Thoracic aorta (tissue), 2 donors: ENCODE data around the gene ADAMTS12. TPM values are rescaled to one million over a fixed set of nuclear protein-coding genes. Genes with fewer than 3 reads are reported as not detected.

Experiments used
- ATAC-seq: fragments of 150-250 bp; one replicate; pipeline ENCODE4 v1.8.0; 2017; ENCODE audit warnings: low read depth; ENCODE audit not compliant: insufficient number of reproducible peaks, low FRiP score
- DNase-seq: peaks from one replicate; pipeline ENCODE4 v3.0.0-alpha.2; 2020; ENCODE audit warnings: low spot score
- H3K27ac ChIP-seq, 2 donors: fragments of 200-600 bp; sonication (generic); 1 replicate in 1 of 2; 2 replicates in 1 of 2; pipeline ENCODE4 v1.5.1; 2016; ENCODE audit warnings: mild to moderate bottlenecking in 2 of 2, moderate library complexity in 2 of 2
- H3K27me3 ChIP-seq: fragments of 200-600 bp; sonication (generic); replicated peaks from 2 replicates; pipeline ENCODE4 v1.6.0; 2016; ENCODE audit warnings: mild to moderate bottlenecking; ENCODE audit not compliant: insufficient read depth
- H3K36me3 ChIP-seq: fragments of 200-600 bp; sonication (generic); one replicate; pipeline ENCODE4 v1.5.1; 2016
- H3K4me1 ChIP-seq, 2 donors: fragments of 200-600 bp; sonication (generic); 1 replicate in 1 of 2; 2 replicates in 1 of 2; pipeline versions ENCODE4 v1.5.1 to v1.6.0; 2016; ENCODE audit warnings: low read depth in 2 of 2, mild to moderate bottlenecking in 1 of 2; ENCODE audit not compliant: control insufficient read depth in 1 of 2
- H3K4me3 ChIP-seq: fragments of 200-600 bp; sonication (generic); 2 replicates; pipeline ENCODE4 v1.5.1; 2016; ENCODE audit warnings: mild to moderate bottlenecking
- H3K9me3 ChIP-seq: fragments of 200-600 bp; sonication (generic); 2 replicates; pipeline ENCODE4 v1.5.1; 2016
- total RNA-seq, 2 donors: library from RNA; depleted of rRNA; stranded (reverse); fragments of >200 nt; gene quantifications; one replicate each; pipeline versions ENCODE4 v1.1.0 to v1.2.3, GENCODE V29; 2016
- TF ChIP-seq, protein P1 (sequence below): fragments of 200-600 bp; sonication (generic); IDR thresholded peaks from one replicate; pipeline ENCODE4 v1.5.1; 2019; ENCODE audit warnings: antibody characterized with exemption

Gene ADAMTS12
- total RNA-seq, 2 donors from 2014 or later = 7.3 to 8.0 TPM

GRCh38 chr5:33691856-33692255 is 199.9 kb downstream of the ADAMTS12 start:
- H3K4me1 ChIP-seq = no peaks in the 10 kb centered on the region

DNA sequence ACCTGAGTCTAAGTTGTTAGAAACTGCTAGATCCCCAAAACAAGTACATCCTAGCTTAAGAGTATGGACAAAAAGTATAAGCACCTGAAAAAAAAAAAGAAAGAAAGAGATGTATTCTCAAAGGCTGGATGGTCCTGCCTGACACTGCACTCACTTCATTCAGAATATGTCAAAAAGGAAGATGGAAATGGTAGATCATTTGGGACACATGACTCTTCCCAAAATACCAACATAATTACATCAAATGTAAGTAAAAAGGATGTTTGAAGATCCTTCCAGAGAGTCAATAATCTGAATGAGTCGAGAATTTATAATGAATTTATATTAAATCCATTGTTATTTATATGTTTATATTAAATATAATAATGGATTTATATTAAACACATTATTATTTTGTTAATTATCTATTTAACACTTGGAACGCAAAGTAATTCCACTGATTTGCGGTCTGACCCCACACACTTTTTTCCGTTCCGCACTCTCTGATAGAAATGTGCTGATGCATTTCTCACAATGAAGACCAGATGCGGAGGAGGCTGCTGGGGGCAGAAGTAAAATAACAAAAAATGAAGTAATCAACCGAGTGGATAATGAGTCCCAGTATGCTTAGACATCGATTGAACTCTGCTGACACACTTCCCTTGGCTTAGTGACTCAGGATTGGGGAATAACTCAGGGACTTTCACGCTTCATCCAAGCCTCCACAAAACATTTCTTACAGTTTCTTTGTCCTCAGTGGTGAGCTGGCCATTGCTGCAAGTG is 201.2 kb downstream of the ADAMTS12 start:
- H3K27me3 ChIP-seq = no peaks in the 10 kb centered on the region
- H3K4me3 ChIP-seq = no peak overlapping the region
- no peak for ATAC-seq
- H3K9me3 ChIP-seq = peaks cover 7% of the 10 kb centered on the region
- no peaks in the 10 kb centered on the region for H3K36me3 ChIP-seq
- DNase-seq = no peak
- no peak overlapping the region for H3K27ac ChIP-seq
- H3K4me1 ChIP-seq = no peaks in the 10 kb centered on the region
- TF ChIP-seq, protein P1, sequence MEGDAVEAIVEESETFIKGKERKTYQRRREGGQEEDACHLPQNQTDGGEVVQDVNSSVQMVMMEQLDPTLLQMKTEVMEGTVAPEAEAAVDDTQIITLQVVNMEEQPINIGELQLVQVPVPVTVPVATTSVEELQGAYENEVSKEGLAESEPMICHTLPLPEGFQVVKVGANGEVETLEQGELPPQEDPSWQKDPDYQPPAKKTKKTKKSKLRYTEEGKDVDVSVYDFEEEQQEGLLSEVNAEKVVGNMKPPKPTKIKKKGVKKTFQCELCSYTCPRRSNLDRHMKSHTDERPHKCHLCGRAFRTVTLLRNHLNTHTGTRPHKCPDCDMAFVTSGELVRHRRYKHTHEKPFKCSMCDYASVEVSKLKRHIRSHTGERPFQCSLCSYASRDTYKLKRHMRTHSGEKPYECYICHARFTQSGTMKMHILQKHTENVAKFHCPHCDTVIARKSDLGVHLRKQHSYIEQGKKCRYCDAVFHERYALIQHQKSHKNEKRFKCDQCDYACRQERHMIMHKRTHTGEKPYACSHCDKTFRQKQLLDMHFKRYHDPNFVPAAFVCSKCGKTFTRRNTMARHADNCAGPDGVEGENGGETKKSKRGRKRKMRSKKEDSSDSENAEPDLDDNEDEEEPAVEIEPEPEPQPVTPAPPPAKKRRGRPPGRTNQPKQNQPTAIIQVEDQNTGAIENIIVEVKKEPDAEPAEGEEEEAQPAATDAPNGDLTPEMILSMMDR = no peak

More at GRCh38 chr5:33691856-33692255, 199.9 kb downstream of the ADAMTS12 start:
- TF ChIP-seq, protein P1 = no peak
- ATAC-seq (no peak), DNase-seq (no peak)
- no peaks in the 10 kb centered on the region for H3K27me3 ChIP-seq
- no peak overlapping the region for H3K4me3 ChIP-seq
- H3K9me3 ChIP-seq = peaks cover 7% of the 10 kb centered on the region
- H3K36me3 ChIP-seq = no peaks in the 10 kb centered on the region
- no peak overlapping the region for H3K27ac ChIP-seq

DNA sequence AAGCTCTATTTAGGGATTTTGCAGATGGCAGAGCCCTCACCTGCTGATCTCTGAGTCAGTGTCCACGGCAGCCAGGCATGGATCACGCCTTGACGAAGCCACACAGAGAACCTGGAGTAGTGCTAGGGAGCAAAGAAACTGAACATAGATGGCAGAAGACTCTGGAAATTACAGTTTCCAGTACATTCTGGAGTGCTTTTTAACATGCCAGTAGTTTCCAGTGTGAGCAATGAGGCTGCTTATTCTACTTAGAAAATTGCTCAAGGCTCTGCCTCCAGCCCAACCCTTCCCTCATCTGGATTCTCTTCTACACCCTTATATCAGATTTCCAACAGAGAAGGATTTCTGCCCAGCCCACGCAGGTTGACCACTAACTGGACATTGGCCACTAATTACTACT is 203.3 kb downstream of the ADAMTS12 start:
- TF ChIP-seq, protein P1 = no peak
- Histone ChIP-seq H3K36me3 (no peaks in the 10 kb centered on the region), H3K4me1 (no peaks in the 10 kb centered on the region), H3K9me3 (peaks cover 2% of the 10 kb centered on the region), H3K27me3 (no peaks in the 10 kb centered on the region), H3K27ac (no peak overlapping the region), H3K4me3 (no peak overlapping the region)
- no peak for ATAC-seq
- DNase-seq = no peak

DNA sequence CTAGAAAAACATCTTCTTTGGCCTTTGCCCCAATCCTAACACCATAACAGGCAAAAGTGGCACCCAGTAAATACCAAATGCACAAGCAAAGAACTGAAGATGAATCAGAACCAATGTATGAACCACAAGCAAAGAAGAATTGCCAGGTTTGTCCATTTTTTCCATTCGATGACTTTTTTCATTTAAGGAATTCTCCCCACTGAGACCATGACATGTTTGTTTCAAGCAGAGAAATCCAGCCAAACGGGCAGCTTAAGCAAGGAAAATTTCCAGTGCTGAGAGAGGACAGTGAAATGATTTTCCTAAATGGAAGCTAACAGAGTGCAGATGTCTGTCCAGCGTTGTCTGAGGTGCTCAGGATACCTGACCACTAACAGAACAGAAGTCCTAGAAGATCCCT is 203.7 kb downstream of the ADAMTS12 start:
- no peaks in the 10 kb centered on the region for H3K27me3 ChIP-seq
- ATAC-seq (no peak), DNase-seq (no peak)
- H3K9me3 ChIP-seq = no peaks in the 10 kb centered on the region
- TF ChIP-seq, protein P1 = no peak
- no peak overlapping the region for H3K27ac ChIP-seq
- H3K4me3 ChIP-seq = no peak overlapping the region
- H3K4me1 ChIP-seq = no peaks in the 10 kb centered on the region
- no peaks in the 10 kb centered on the region for H3K36me3 ChIP-seq

GRCh38 chr5:33685873-33686755 is 205.7 kb downstream of the ADAMTS12 start:
- ATAC-seq (no peak), DNase-seq (no peak)
- TF ChIP-seq, protein P1 = no peak
- H3K4me1 ChIP-seq = no peaks in the 10 kb centered on the region
- no peaks in the 10 kb centered on the region for H3K27me3 ChIP-seq
- no peak overlapping the region for H3K27ac ChIP-seq
- no peaks in the 10 kb centered on the region for H3K9me3 ChIP-seq
- no peak overlapping the region for H3K4me3 ChIP-seq
- H3K36me3 ChIP-seq = no peaks in the 10 kb centered on the region
